Inferior parietal cortex (tissue), 1 donor: Measurements from ENCODE around the gene GNAQ.
"Not testable (repeated sequence)": the region's sequence is repeated elsewhere in the genome, so short reads cannot be mapped to it uniquely, and the experiment has no call there.

Experiments used
- DNase-seq: peaks from one replicate; pipeline ENCODE4 v3.0.0-alpha.2; 2016; ENCODE audit errors: extremely low spot score

GNAQ gene

DNA sequence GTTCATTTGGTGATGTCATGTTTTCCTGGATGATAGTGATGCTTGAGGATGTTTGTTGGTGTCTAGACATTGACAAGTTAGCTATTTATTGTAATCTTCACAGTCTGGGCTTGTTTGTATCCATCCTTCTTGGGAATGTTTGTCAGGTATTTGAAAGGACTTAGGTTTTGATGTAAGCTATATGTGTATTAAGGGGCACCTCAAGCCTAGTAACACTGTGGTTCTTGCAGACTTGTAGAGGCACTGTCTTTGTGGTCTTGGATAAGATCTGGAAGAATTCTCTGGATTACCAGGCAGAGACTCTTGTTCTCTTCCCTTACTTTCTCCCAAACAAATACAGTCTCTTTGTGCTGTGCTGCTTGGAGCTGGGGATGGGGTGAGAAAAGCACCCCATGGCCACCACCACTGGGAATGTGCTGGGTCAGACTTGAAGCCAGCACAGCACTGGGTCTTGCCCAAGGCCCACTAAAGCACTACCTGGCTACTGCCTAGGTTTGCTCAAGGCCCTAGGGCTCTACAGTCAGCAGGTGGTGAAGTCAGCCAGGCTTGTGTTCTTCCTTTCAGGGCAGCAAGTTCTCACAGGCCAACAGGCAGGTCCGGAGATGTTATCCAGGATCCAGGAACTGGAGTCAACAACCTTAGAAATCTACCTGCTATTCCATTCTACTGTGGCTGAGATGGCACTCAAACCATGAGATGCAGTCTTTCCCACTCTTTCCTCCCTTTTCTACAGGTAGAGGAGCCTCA is 334.2 kb downstream of the GNAQ start:
- no peak for DNase-seq

DNA sequence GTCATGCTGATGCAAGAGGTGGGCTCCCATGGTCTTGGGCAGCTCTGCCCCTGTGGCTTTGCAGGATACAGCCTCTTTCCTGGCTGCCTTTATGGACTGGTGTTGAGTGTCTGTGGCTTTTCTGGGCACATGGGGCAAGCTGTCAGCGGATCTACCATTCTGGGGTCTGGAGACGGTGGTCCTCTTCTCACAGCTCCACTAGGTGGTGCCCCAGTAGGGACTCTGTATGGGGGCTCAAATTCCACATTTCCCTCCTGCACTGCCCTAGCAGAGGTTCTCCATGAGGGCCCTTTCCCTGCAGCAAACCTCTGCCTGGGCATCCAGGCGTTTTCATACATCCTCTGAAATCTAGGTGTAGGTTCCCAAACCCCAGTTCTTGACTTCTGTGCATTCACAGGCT is 340.9 kb downstream of the GNAQ start:
- DNase-seq, result not testable (repeated sequence)

DNA sequence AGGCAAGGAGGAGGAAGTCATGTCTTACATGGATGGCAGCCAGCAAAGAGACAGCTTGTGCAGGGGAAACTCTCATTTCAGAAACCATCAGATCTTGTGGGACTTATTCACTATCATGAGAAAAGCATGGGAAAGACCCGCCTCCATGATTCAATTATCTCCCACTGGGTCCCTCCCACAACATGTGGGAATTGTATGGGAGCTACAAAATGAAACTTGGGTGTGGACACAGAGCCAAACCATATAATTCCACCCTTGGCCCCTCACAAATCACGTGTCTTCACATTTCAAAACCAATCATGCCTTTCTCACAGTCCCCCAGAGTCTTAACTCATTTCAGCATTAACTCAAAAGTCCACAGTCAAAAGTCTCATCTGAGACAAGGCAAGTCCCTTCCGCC is 341.5 kb downstream of the GNAQ start:
- DNase-seq, result not testable (repeated sequence)

DNA sequence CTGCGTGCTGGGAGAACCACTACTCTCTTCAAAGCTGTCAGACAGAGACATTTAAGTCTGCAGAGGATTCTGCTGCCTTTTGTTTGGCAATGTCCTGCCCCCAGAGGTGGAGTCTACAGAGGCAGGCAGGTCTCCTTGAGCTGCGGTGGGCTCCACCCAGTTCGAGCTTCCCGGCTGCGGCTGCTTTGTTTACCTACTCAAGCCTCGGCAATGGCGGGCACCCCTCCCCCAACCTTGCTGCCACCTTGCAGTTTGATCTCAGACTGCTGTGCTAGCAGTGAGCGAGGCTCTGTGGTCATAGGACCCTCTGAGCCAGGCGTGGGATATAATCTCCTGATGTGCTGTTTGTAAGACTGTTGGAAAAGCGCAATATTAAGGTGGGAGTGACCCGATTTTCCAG is 343.9 kb downstream of the GNAQ start:
- DNase-seq, result not testable (repeated sequence)

DNA sequence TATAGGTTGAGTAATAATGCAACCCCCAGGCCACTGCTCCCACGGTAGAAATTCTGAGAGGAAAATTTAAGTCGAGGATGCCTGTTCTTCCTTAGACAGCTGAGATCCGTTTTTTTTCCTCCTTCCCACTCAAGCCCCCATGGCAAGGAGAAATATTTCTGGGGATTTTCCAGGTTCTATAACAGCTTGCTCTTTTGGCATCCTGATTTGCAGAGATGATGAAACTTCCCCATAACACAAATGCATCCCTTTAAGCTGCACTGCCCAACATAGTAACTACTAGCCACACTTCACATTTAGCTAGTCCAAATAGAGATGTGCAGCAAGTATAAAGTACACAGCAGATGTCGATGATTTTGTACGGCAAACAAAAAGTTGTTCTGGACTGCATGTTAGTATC is 351.0 kb downstream of the GNAQ start:
- DNase-seq, result no peak

DNA sequence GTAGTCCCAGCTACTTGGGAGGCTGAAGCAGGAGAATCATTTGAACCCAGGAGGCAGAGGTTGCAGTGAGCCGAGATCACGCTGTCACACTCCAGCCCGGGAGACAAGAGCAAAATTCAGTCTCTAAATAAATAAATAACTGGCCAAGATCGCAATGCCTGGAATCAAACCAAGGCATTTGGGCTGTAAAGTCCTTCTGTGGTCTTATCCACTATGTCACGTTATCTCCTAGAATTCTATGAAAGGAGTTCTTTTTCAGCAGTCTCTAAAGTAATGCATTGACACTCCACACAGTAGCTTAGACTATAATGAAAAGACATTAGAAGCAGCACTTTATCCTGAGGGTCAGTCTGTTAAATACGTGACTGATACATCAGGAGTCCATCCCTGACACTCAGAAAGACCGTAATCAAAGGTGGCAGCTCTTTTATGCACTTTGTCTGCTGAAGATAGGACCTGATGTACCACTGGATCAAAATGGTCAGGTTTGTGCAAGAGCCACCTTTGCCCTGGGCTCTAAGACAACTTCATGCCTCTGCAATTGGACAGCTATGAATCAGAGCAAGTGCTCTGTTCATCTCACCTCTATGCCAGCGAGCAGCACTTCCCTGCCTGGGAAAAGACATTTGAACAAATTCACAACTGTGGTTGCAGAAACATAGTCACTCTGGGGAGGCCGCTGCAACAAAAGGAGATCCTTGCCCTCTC is 351.8 kb downstream of the GNAQ start:
- no peak for DNase-seq

DNA sequence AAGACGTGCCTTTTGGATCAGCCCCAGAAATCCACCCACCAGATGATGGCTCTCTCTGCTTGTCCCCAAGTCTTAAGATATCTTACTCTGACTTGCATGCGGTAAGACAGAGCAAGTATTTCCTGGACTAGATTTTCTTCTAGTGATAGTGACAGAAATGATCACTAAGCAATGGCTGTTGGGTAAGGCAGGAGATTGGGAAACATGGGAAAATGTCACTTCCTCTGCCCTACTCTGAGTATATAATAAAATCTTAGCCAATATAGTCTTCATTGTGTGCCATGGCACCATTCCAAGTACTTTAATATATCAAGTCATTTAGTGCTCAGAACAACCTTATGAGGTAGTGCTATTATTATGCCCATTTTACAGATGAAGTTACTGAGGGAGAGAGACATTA is 352.5 kb downstream of the GNAQ start:
- DNase-seq, result no peak

DNA sequence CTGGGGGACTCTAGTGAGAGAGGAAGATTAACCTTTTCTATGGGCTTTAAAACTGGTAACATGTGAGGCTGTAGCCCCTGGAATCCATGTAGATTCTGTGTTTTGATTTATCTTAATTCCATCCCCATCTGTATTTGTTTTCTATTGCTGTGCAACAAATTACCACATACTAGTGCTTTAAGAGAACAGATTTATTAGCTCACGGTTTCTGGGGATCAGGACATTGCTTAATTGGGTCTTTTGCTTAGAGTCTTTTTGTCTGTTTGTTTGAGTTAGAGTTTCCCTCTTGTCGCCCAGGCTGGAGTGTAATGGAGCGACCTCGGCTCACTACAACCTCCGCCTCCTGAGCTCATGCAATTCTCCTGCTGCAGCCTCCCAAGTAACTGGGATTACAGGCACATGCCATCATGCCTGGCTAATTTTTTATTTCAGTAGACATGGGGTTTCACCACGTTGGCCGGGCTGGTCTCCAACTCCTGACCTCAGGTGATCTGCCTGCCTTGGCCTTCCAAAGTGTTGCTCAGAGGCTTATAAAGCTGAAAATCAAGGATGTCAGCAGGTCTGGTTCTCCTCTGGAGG is 353.6 kb downstream of the GNAQ start:
- DNase-seq, result no peak

DNA sequence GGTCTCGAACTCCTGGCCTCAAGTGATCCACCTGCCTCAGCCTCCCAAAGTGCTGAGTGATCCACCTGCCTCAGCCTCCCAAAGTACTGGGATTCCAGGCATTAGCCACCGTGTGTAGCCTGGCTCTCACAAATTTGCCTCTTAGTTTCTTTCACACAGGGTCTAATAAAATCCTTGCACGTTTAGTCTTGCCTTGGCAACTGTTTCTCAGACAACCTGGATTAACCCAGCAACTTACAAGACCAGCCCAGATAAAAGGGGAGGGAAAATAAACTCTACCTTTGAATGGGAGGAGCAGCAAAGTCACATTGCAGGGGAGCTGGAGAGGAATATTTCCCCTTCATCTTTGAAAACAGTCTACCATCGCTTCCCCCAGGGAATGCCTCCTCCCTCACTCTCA is 354.2 kb downstream of the GNAQ start:
- no peak for DNase-seq

DNA sequence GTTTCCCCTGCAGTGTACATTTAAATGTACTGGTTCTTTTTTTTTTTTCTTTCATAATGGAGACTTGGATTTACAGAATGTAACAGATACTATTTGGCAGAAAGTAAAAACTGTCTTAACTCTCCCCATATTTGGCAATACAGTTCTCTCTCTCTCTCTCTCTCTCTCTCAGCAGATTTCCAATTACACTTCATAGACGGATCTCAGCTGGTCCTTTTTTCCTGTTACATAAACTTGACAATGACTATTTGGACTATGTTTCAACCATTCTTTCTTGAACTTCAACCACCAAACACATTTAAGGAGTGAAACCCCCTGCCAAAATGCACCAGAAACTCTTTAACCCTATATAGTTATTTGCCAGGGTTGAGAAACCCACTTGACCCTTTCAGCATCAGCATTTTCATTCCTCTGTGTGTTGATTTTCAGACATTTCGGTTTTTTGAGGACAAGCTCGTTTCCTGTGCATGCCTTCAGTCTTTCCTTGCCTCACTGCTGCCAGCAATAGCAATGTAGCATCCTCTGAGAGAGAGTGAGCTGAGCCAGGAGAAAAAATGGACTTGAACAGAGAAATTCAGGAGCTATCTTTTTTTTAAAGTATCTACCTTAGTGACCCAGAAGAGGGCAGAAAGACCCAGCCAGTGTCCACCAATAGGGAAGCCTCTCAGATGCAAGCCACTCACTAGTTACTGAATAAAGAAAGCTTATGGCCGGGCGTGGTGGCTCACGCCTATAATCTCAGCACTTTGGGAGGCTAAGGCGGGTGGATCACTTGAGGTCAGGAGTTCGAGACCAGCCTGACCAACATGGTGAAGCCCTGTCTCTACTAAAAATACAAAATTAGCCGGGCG is 357.4 kb downstream of the GNAQ start:
- DNase-seq, result no peak

DNA sequence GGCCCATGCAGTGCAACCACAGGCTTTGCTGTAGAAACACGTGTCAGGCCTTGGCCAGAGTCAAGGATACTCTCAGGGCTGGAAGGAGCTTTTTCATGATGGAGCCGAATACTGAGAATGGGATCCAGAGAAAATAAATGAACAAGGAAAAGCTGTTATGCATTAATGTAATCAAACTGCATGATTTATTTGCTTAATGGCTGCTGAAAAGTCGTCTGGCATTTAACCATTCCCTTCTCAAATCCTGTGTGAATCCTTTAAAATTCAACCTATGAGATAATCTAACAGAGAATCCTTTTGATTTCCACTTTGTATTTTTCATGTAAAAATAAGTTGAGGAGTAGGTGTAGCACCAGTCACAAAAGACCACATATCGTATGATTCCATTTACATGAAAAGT is 359.4 kb downstream of the GNAQ start:
- DNase-seq, result no peak

DNA sequence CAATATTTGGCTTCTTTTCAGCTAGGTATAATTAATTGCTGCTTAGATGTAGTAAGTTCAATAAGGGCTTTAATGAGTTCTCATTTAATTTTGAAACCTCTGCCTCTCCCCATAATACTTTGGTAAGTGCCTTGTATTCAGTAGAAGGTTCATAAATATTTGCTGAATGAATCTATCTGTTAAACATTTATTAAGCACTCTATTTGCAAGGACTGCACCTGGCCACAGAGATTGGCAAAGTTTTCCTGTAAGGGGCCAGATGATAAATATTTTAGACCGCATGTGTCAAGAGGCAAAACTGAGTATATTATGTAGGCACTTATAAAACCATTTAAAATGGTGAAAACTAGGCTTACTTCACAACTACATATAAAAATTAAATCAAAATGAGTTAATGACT is 364.5 kb downstream of the GNAQ start:
- no peak for DNase-seq
